OCI-LY3 (cell line): ENCODE results near the gene CMTM2.
A peak's percentile ranks its signal among the peaks of the same experiment; 100 is the strongest.

ENCODE experiments used
- H2AFZ ChIP-seq: fragments of 200-600, 300-600 bp; shearing (Covaris generic); 2 replicates; pipeline ENCODE4 v1.6.0; 2014; ENCODE audit warnings: antibody characterized with exemption, low read depth, low read length
- H3K27ac ChIP-seq: fragments of 200-600, 300-600 bp; sonication (generic); 2 replicates; pipeline ENCODE4 v1.5.1; 2014; ENCODE audit warnings: mild to moderate bottlenecking, low read length, moderate library complexity, mixed read lengths
- H3K27me3 ChIP-seq: fragments of 200-600, 300-600 bp; sonication (generic); 2 replicates; pipeline ENCODE4 v1.6.1; 2014; ENCODE audit warnings: low read depth, low read length, mixed read lengths
- H3K36me3 ChIP-seq: fragments of 200-600, 300-600 bp; sonication (generic); replicated peaks from 2 replicates; pipeline ENCODE3; 2014; ENCODE audit warnings: low read depth, low read length, mixed read lengths
- H3K4me1 ChIP-seq: fragments of 300-600, 200-600 bp; sonication (generic); 2 replicates; pipeline ENCODE4 v1.6.1; 2014; ENCODE audit warnings: low read length, mixed read lengths
- H3K4me2 ChIP-seq: fragments of 200-600, 300-600 bp; sonication (generic); 2 replicates; pipeline ENCODE4 v1.6.1; 2014; ENCODE audit warnings: low read length, mixed read lengths
- H3K4me3 ChIP-seq: fragments of 300-600, 200-600 bp; sonication (generic); 2 replicates; pipeline ENCODE4 v1.5.1; 2014; ENCODE audit warnings: antibody characterized with exemption, mild to moderate bottlenecking, low read length, moderate library complexity
- H3K79me2 ChIP-seq: fragments of 300-600, 200-600 bp; shearing (Covaris generic); 2 replicates; pipeline ENCODE4 v1.6.1; 2014; ENCODE audit warnings: mild to moderate bottlenecking, low read length, mixed read lengths
- H3K9ac ChIP-seq: fragments of 300-600, 200-600 bp; shearing (Covaris generic); 2 replicates; pipeline ENCODE4 v1.6.0; 2014; ENCODE audit warnings: mild to moderate bottlenecking, low read length, moderate library complexity
- H3K9me3 ChIP-seq: fragments of 200-600, 300-600 bp; shearing (Covaris generic); 2 replicates; pipeline ENCODE4 v1.6.1; 2014; ENCODE audit warnings: low read length, mixed read lengths; ENCODE audit not compliant: insufficient read depth
- H4K20me1 ChIP-seq: fragments of 200-600, 300-600 bp; sonication (generic); 2 replicates; pipeline ENCODE4 v1.6.1; 2016; ENCODE audit warnings: low read length, mixed read lengths; ENCODE audit not compliant: insufficient read depth
- EZH2phosphoT487 ChIP-seq: fragments of 200-600 bp; shearing (Covaris generic); IDR thresholded peaks from 2 replicates; pipeline ENCODE4 v1.6.1; 2018; ENCODE audit warnings: antibody characterized with exemption, mixed run types, low read depth
- TF ChIP-seq, protein P1 (sequence below): fragments of 200-600, 300-600 bp; sonication (generic); IDR thresholded peaks from 2 replicates; pipeline ENCODE4 v1.5.1; 2014; ENCODE audit warnings: antibody characterized with exemption, low read length, low read depth

CMTM2 gene

DNA sequence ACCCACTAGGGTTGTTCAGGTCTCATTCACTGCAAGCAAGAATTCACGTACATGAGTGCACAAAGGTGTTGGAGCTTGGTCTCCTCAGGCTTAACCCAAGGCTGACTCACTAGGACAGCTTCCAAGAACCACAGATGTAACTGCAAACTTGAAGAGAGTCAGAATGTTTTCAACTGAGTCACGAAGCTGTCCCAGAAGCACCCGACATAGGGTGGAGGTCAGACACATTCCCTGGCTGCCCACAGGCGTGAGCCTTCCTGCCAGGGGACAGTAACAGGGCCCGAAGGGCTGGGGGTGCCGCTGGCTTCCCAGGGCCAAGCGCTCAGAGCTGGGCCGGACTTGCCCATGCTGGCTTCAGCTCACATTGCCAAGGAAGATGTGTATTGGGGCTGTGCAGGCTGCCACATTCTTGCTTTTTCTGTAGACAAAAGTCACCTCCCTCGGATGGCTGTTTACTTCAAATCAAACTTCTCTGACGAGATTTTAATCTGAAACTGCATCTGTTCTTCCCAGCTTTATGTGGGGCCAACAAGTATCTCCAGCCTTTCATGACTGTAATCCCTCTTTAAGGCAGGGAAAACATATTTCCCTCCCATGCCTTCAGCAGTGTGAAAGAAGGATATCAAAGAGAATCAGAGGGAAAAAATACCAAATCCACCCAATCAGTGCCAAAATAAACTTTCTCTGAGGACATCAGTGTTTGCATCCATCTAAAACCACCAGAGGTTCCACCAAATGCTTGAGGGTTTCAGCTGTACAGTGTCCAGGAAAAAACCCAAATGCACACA lies 39.5 kb downstream of the CMTM2 start:
- no peaks in the 10 kb centered on the region for H3K9me3 ChIP-seq
- H2AFZ ChIP-seq: no peak overlapping the region
- no peak overlapping the region for H3K4me2 ChIP-seq
- H3K9ac ChIP-seq: no peak overlapping the region
- H4K20me1 ChIP-seq: no peaks in the 10 kb centered on the region
- TF ChIP-seq EZH2phosphoT487: no peak
- TF ChIP-seq, protein P1, sequence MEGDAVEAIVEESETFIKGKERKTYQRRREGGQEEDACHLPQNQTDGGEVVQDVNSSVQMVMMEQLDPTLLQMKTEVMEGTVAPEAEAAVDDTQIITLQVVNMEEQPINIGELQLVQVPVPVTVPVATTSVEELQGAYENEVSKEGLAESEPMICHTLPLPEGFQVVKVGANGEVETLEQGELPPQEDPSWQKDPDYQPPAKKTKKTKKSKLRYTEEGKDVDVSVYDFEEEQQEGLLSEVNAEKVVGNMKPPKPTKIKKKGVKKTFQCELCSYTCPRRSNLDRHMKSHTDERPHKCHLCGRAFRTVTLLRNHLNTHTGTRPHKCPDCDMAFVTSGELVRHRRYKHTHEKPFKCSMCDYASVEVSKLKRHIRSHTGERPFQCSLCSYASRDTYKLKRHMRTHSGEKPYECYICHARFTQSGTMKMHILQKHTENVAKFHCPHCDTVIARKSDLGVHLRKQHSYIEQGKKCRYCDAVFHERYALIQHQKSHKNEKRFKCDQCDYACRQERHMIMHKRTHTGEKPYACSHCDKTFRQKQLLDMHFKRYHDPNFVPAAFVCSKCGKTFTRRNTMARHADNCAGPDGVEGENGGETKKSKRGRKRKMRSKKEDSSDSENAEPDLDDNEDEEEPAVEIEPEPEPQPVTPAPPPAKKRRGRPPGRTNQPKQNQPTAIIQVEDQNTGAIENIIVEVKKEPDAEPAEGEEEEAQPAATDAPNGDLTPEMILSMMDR: no peak
- peaks cover 11% of the 10 kb centered on the region for H3K4me1 ChIP-seq
- H3K36me3 ChIP-seq: no peaks in the 10 kb centered on the region
- H3K27me3 ChIP-seq: no peaks in the 10 kb centered on the region
- no peaks in the 10 kb centered on the region for H3K79me2 ChIP-seq
- H3K27ac ChIP-seq: no peak overlapping the region
- no peak overlapping the region for H3K4me3 ChIP-seq

DNA sequence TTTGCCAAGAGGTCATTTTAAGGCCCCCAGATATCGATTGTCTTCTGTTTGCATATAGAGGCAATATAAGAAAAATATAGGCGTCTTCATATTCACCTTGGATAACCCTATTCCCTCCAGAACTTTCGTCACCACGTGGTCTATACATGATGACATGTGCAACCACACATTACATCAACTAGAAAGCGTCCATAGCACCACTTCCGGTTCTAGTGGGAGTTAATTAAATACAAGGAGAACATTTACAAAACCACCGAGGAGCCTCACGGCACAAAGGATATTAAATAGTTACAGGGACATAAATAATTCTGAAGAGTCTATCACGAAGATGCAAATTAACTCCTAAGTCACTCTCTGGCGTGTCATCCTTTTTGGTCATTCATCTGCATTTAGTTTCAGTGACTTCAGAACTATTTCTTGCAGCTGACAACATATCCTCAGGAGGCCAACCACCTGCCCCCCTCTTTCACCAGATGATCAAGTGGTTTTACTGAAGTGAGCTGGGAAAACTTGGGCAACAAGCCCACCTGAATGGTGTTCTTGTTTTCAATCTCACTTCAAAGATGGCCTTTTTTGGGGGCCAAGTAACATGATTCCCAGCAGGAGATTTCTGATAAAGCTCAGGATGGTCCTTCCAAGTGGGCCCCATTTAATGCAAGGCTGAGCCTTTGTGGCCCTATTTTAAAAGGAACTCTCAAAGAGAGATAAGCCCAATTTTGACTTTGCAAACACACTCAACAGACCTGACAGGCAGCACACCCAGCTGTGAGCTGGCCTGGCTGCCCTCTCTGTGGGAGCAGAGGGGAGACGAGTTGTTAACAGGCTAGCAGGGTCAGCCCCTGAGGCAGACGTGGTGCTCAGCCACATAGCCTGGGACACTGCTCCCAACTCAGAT lies 40.5 kb downstream of the CMTM2 start:
- Histone ChIP-seq H4K20me1 (no peaks in the 10 kb centered on the region), H3K9me3 (no peaks in the 10 kb centered on the region), H3K4me3 (no peak overlapping the region), H3K27ac (no peak overlapping the region), H3K4me1 (peaks cover 11% of the 10 kb centered on the region), H3K27me3 (no peaks in the 10 kb centered on the region), H3K9ac (no peak overlapping the region), H3K4me2 (peak overlapping the region; percentile 32), H3K36me3 (no peaks in the 10 kb centered on the region), H3K79me2 (no peaks in the 10 kb centered on the region), H2AFZ (peak overlapping the region; percentile 71; the same call in 1 of the 2 replicates)
- TF ChIP-seq, protein P1: no peak
- no peak for TF ChIP-seq EZH2phosphoT487

DNA sequence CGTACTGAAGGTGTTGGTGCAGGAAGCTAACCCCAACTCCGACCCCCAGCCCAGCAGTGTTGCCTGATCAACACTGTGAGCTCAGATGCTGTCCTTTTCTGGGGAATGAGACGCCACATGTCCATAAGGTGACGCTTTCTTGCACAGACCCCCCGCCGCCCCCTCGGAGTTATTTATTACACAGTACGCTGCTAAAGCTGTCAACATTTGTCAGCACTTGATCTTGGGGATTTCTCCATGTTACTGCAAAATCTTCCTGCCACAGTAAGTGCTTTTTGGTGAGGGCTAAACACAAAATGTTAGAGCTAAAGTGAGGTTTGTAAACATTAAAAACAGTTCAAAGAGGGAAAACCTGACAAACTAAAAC lies 41.1 kb downstream of the CMTM2 start:
- Histone ChIP-seq H3K9ac (no peak overlapping the region), H4K20me1 (no peaks in the 10 kb centered on the region), H2AFZ (no peak overlapping the region), H3K4me3 (no peak overlapping the region), H3K79me2 (no peaks in the 10 kb centered on the region), H3K27ac (no peak overlapping the region), H3K27me3 (no peaks in the 10 kb centered on the region), H3K4me1 (peaks cover 11% of the 10 kb centered on the region), H3K4me2 (no peak overlapping the region), H3K9me3 (no peaks in the 10 kb centered on the region), H3K36me3 (no peaks in the 10 kb centered on the region)
- TF ChIP-seq, protein P1: no peak
- TF ChIP-seq EZH2phosphoT487: no peak

DNA sequence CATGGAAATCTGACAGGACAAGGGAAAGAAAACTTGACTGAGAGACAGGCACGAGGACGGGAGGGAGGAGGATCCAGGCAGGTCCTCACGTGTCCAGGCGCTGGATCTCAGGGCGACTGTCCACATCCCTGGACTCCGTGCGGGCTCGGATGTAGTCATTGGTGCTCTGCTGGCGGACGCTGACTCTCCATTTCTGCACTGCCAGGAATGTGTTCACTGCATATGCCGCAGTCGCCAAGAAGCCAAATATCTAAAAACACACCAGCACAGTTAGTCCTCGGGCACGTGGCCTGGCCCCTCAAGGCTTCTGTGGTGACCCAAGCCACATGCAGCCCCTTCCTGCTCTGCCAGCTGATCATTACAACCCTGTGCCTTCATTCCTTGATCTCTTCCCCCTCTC lies 42.7 kb downstream of the CMTM2 start:
- H3K9ac ChIP-seq: no peak overlapping the region
- H3K36me3 ChIP-seq: no peaks in the 10 kb centered on the region
- H3K27ac ChIP-seq: no peak overlapping the region
- TF ChIP-seq, protein P1: no peak
- TF ChIP-seq EZH2phosphoT487: no peak
- H4K20me1 ChIP-seq: no peaks in the 10 kb centered on the region
- no peaks in the 10 kb centered on the region for H3K27me3 ChIP-seq
- H3K4me2 ChIP-seq: no peak overlapping the region
- H3K79me2 ChIP-seq: no peaks in the 10 kb centered on the region
- H3K9me3 ChIP-seq: no peaks in the 10 kb centered on the region
- H3K4me1 ChIP-seq: peaks cover 11% of the 10 kb centered on the region
- H3K4me3 ChIP-seq: no peak overlapping the region
- no peak overlapping the region for H2AFZ ChIP-seq
